A549 (cell line): ENCODE data around the gene TBX15. TPM values are rescaled to one million over a fixed set of nuclear protein-coding genes. Genes with fewer than 3 reads are reported as not detected.

Experiments used
- ATAC-seq, 2 experiments: fragments of 200-7000 bp in 1 of 2; fragments of >200 bp in 1 of 2; cut with Nextera tagmentation in 1 of 2; cut with Tn5 transposase in 1 of 2; 3 replicates each; pipeline versions ENCODE4 v1.8.0 to v1.9.1; 2018 to 2020; ENCODE audit warnings: mild to moderate bottlenecking in 1 of 2, moderate library complexity in 1 of 2
- CTCF ChIA-PET: fragments of 300-600 bp; sonication (Branson Sonifier 250); formaldehyde crosslinking; extraction: SDS; loops from one replicate; lab custom pipeline; 2021; ENCODE audit warnings: antibody characterized with exemption, inconsistent platforms; lab: Yijun Ruan, JAX
- POLR2A ChIA-PET: fragments of 350-600 bp; formaldehyde crosslinking; extraction: SDS; loops from one replicate; lab custom pipeline; 2021; ENCODE audit warnings: antibody characterized with exemption, inconsistent platforms; lab: Yijun Ruan, JAX
- DNase-seq, 2 experiments: peaks; one replicate each; pipeline versions ENCODE4 v3.0.0 to v3.0.0-alpha.2; 2011 to 2016; ENCODE audit warnings: low read depth in 1 of 2, low spot score in 1 of 2
- FAIRE-seq: peaks from 2 replicates; lab custom pipeline; 2011; peaks lifted over from hg19 to GRCh38; lab: Jason Lieb, UNC
- H3K27ac ChIP-seq, 2 experiments: fragments of >200 bp; sonication (Bioruptor Twin); formaldehyde crosslinking; 3 replicates each; pipeline ENCODE4 v1.5.1; 2016 to 2017
- H3K4me1 ChIP-seq: fragments of >200 bp; sonication (Bioruptor Twin); formaldehyde crosslinking; 3 replicates; pipeline ENCODE4 v1.6.1; 2016
- H3K4me2 ChIP-seq: fragments of >200 bp; sonication (Bioruptor Twin); formaldehyde crosslinking; 3 replicates; pipeline ENCODE4 v1.6.1; 2016
- H3K4me3 ChIP-seq: fragments of >200 bp; sonication (Bioruptor Twin); formaldehyde crosslinking; 3 replicates; pipeline ENCODE4 v1.5.1; 2016
- H3K9me3 ChIP-seq: fragments of >200 bp; sonication (Bioruptor Twin); formaldehyde crosslinking; 3 replicates; pipeline ENCODE4 v1.6.1; 2016
- ATOH8 ChIP-seq: fragments of 250-450 bp; sonication (Bioruptor Pico); IDR thresholded peaks from 2 replicates; pipeline ENCODE4 v1.5.0; 2020; ENCODE audit warnings: low read depth, mild to moderate bottlenecking, moderate library complexity
- BHLHE40 ChIP-seq: IDR thresholded peaks from 2 replicates; pipeline ENCODE4 v1.6.1; 2012; ENCODE audit warnings: low read depth, low read length, inconsistent platforms
- CEBPB ChIP-seq, 2 experiments: fragments of >200 bp in 1 of 2; sonication (Bioruptor Twin) in 1 of 2; formaldehyde crosslinking in 1 of 2; IDR thresholded peaks; 2 replicates each; pipeline ENCODE4 v1.6.1; 2012 to 2016
- CHD2 ChIP-seq: fragments of 150-350 bp; IDR thresholded peaks from 2 replicates; pipeline ENCODE4 v1.6.1; 2014; ENCODE audit warnings: low read length; ENCODE audit not compliant: partially characterized antibody
- CTCF ChIP-seq: fragments of >200 bp; sonication (Bioruptor Twin); formaldehyde crosslinking; IDR thresholded peaks from 3 replicates; pipeline ENCODE4 v1.5.1; 2016
- E2F6 ChIP-seq: IDR thresholded peaks from 2 replicates; pipeline ENCODE4 v1.6.1; 2012; ENCODE audit warnings: low read depth, borderline replicate concordance
- EP300 ChIP-seq, 2 experiments: fragments of >200 bp; sonication (Bioruptor Twin); formaldehyde crosslinking; IDR thresholded peaks; 2 replicates in 1 of 2; 3 replicates in 1 of 2; pipeline ENCODE4 v1.6.1; 2016 to 2017
- FOSB ChIP-seq: fragments of 250-450 bp; sonication (Bioruptor Pico); IDR thresholded peaks from 2 replicates; pipeline ENCODE4 v1.5.0; 2020; ENCODE audit warnings: mild to moderate bottlenecking, moderate library complexity
- FOSL2 ChIP-seq, 2 experiments: fragments of 450-650 bp in 1 of 2; fragments of >200 bp in 1 of 2; sonication (Bioruptor Twin) in 1 of 2; formaldehyde crosslinking; IDR thresholded peaks; 2 replicates each; pipeline versions ENCODE4 v1.5.0 to v1.6.1; 2016 to 2020; ENCODE audit warnings: mild to moderate bottlenecking in 1 of 2, moderate library complexity in 1 of 2
- FOXS1 ChIP-seq: fragments of 250-450 bp; sonication (Bioruptor Pico); IDR thresholded peaks from 2 replicates; pipeline ENCODE4 v1.5.0; 2020; ENCODE audit warnings: mild to moderate bottlenecking, moderate library complexity
- GATA3 ChIP-seq: IDR thresholded peaks from 2 replicates; pipeline ENCODE4 v1.6.1; 2012; ENCODE audit warnings: borderline replicate concordance
- HDAC2 ChIP-seq: fragments of 200-600 bp; sonication (generic); IDR thresholded peaks from 2 replicates; pipeline ENCODE4 v1.6.1; 2016
- HOXA7 ChIP-seq: fragments of 250-450 bp; sonication (Bioruptor Pico); IDR thresholded peaks from 2 replicates; pipeline ENCODE4 v1.5.0; 2020; ENCODE audit warnings: mild to moderate bottlenecking, moderate library complexity
- JUN ChIP-seq, 2 experiments: fragments of >200 bp; sonication (Bioruptor Twin); formaldehyde crosslinking; IDR thresholded peaks; 2 replicates in 1 of 2; 3 replicates in 1 of 2; pipeline ENCODE4 v1.6.1; 2016 to 2017
- JUNB ChIP-seq: fragments of >200 bp; sonication (Bioruptor Twin); formaldehyde crosslinking; IDR thresholded peaks from 2 replicates; pipeline ENCODE4 v1.6.1; 2016
- KDM1A ChIP-seq: fragments of 200-600 bp; sonication (generic); IDR thresholded peaks from 2 replicates; pipeline ENCODE4 v1.6.1; 2016; ENCODE audit warnings: low read depth, mild to moderate bottlenecking
- NPAS2 ChIP-seq: fragments of 250-450 bp; sonication (Bioruptor Pico); IDR thresholded peaks from 2 replicates; pipeline ENCODE4 v1.8.0; 2022; ENCODE audit warnings: mild to moderate bottlenecking, moderate library complexity, borderline replicate concordance
- NR3C1 ChIP-seq: fragments of >200 bp; sonication (Bioruptor Twin); formaldehyde crosslinking; IDR thresholded peaks from 3 replicates; pipeline ENCODE4 v1.6.1; 2017
- PBX3 ChIP-seq: IDR thresholded peaks from 2 replicates; pipeline ENCODE4 v1.6.1; 2012
- RAD21 ChIP-seq, 2 experiments: fragments of >200 bp in 1 of 2; sonication (Bioruptor Twin) in 1 of 2; formaldehyde crosslinking in 1 of 2; IDR thresholded peaks in 1 of 2; conservative IDR thresholded peaks in 1 of 2; 2 replicates in 1 of 2; 3 replicates in 1 of 2; pipeline ENCODE4 v1.6.1; 2012 to 2018; ENCODE audit warnings: inconsistent platforms in 1 of 2
- RCOR1 ChIP-seq: fragments of 150-350 bp; IDR thresholded peaks from 2 replicates; pipeline ENCODE4 v1.6.1; 2014; ENCODE audit warnings: antibody characterized with exemption, low read length, low read depth
- RFX5 ChIP-seq: fragments of 450-650 bp; IDR thresholded peaks from 2 replicates; pipeline ENCODE4 v1.7.1; 2014; ENCODE audit warnings: antibody characterized with exemption, mild to moderate bottlenecking, moderate library complexity
- RNF2 ChIP-seq: fragments of 200-600 bp; sonication (generic); IDR thresholded peaks from 2 replicates; pipeline ENCODE4 v1.6.1; 2016; ENCODE audit warnings: low read depth, mild to moderate bottlenecking, antibody characterized with exemption, moderate library complexity, borderline replicate concordance
- TFCP2L1 ChIP-seq: fragments of 250-450 bp; sonication (Bioruptor Pico); IDR thresholded peaks from 2 replicates; pipeline ENCODE4 v1.5.0; 2021; ENCODE audit warnings: mild to moderate bottlenecking
- ZC3H11A ChIP-seq: fragments of 450-650 bp; IDR thresholded peaks from 2 replicates; pipeline ENCODE4 v1.6.1; 2014; ENCODE audit warnings: antibody characterized with exemption, mild to moderate bottlenecking
- WGBS: methylation state at CpG from one replicate; pipeline ENCODE4 v1.1.6; 2017; ENCODE audit errors: missing lambda C conversion rate; 5-methylcytosine and 5-hydroxymethylcytosine counted together
- polyA plus RNA-seq, 4 experiments: library from polyadenylated mRNA; depleted of rRNA in 3 of 4; stranded (reverse); fragments of >200 nt; fragmentation: RNase III in 1 of 4; extraction: RNeasy Plus Mini Kit Qiagen cat#74134 plus additional on column Dnase treatment in 1 of 4; gene quantifications; 2 replicates in 3 of 4; 3 replicates in 1 of 4; pipeline ENCODE4 v1.2.3, GENCODE V29; 2011 to 2017

The TBX15 gene
- polyA plus RNA-seq, 2 of the 4 experiments (the other 2 are of a cell fraction), result 0.04 TPM; not detected in 1

- Histone ChIP-seq H3K4me1 (peaks cover 40% of the 10 kb centered on the region), H3K4me2 (peak overlapping the region; percentile 79), H3K9me3 (no peaks in the 10 kb centered on the region), H3K4me3 (no peak overlapping the region), H3K27ac (peak overlapping the region; percentile 78 to 80)
- WGBS, result 19% methylated on average over 2 of the region's 2 CpGs
- DNase-seq (peak in 1 of 2 experiments; percentile 3), FAIRE-seq (no peak), ATAC-seq (peak; percentile 34 to 42; a peak in 4 of 6 replicates)
- CTCF ChIA-PET, result no interaction called here
- POLR2A ChIA-PET, result no interaction called here
- no peak for TF ChIP-seq RNF2
- TF ChIP-seq TFCP2L1 (CRISPR knock-in tag), result no peak
- no peak for TF ChIP-seq ZC3H11A
- no peak for TF ChIP-seq NR3C1
Measured at GRCh38 chr1:118961156-118961555, 27.0 kb downstream of the TBX15 start.

GRCh38 chr1:118960567-118961136 is 27.5 kb downstream of the TBX15 start:
- WGBS, result 10% methylated on average over 6 of the region's 7 CpGs
- ATAC-seq, result peak; percentile 96 to 97

GRCh38 chr1:118960026-118960561 is 28.0 kb downstream of the TBX15 start:
- Histone ChIP-seq H3K4me3 (no peak overlapping the region), H3K4me2 (peak overlapping the region; percentile 79), H3K27ac (peak overlapping the region; percentile 83 to 87), H3K9me3 (no peaks in the 10 kb centered on the region), H3K4me1 (peaks cover 40% of the 10 kb centered on the region)
- 52% methylated on average over 6 of the region's 7 CpGs for WGBS
- ChIA-PET POLR2A (no interaction called here), CTCF (no interaction called here)
- peak in 1 of 2 experiments; percentile 5 for DNase-seq
- peak; percentile 5 to 10; a peak in 1 of 6 replicates for ATAC-seq
- FAIRE-seq, result no peak
- TF ChIP-seq JUN (IDR thresholded peaks at IDR 0.05) (no peak), HDAC2 (no peak), ATOH8 (CRISPR knock-in tag) (no peak), EP300 (IDR thresholded peaks at IDR 0.05) (no peak), CTCF (no peak), E2F6 (no peak)

More at GRCh38 chr1:118960567-118961136, 27.5 kb downstream of the TBX15 start:
- TF ChIP-seq BHLHE40 (no peak), RAD21 (conservative IDR thresholded peaks at IDR 0.05 in 1 of 2, IDR thresholded peaks at IDR 0.05 in 1 of 2) (peak in 1 of 2 experiments; percentile 29; a peak in 1 of 5 replicates), FOXS1 (CRISPR knock-in tag) (no peak), KDM1A (no peak), RNF2 (no peak), RFX5 (no peak), JUN (IDR thresholded peaks at IDR 0.05) (peak in 1 of 2 experiments; percentile 42; a peak in 3 of 5 replicates), GATA3 (no peak), NR3C1 (no peak), HOXA7 (no peak), FOSL2 (IDR thresholded peaks at IDR 0.05) (no peak), FOSL2 (CRISPR knock-in tag; IDR thresholded peaks at IDR 0.05) (0 out of 2 replicates have a peak, but pooled peaks have one; percentile 42), NPAS2 (CRISPR knock-in tag) (no peak), JUNB (0 out of 2 replicates have a peak, but pooled peaks have one; percentile 19), CEBPB (IDR thresholded peaks at IDR 0.05) (peak; percentile 37 to 69; a peak in 3 of 4 replicates), FOSB (CRISPR knock-in tag) (no peak), RCOR1 (no peak), CHD2 (no peak), PBX3 (no peak), CTCF (no peak)
- Histone ChIP-seq H3K4me1 (peaks cover 40% of the 10 kb centered on the region), H3K27ac (peak overlapping the region; percentile 83 to 87), H3K4me3 (no peak overlapping the region), H3K4me2 (peak overlapping the region; percentile 79), H3K9me3 (no peaks in the 10 kb centered on the region)
- DNase-seq (peak; percentile 28 to 88), FAIRE-seq (no peak)
- CTCF ChIA-PET, result no interaction called here
- POLR2A ChIA-PET, result no interaction called here
